Keratinocyte (primary cell): ENCODE results near the gene MUC16. TPM values are rescaled to one million over a fixed set of nuclear protein-coding genes. Genes with fewer than 3 reads are reported as not detected.

Source experiments
- DNase-seq: peaks from one replicate; pipeline ENCODE4 v3.0.0-alpha.2; 2011; ENCODE audit warnings: low read depth, missing footprints, low spot score
- FAIRE-seq: peaks from 2 replicates; lab custom pipeline; 2011; peaks lifted over from hg19 to GRCh38; lab: Jason Lieb, UNC
- H2AFZ ChIP-seq: 2 replicates; pipeline ENCODE4 v1.6.0; 2012; ENCODE audit warnings: low read length, control low read depth, inconsistent platforms; ENCODE audit not compliant: control insufficient read depth
- H3K27ac ChIP-seq: 2 replicates; pipeline ENCODE4 v1.5.1; 2011; ENCODE audit warnings: low read length; ENCODE audit not compliant: control insufficient read depth, insufficient read depth
- H3K27me3 ChIP-seq: 3 replicates; pipeline ENCODE4 v1.6.0; 2011; ENCODE audit warnings: low read length; ENCODE audit not compliant: control insufficient read depth, insufficient read depth; ENCODE audit errors: extremely low read depth
- H3K36me3 ChIP-seq, 2 experiments: 2 replicates in 1 of 2; 3 replicates in 1 of 2; pipeline ENCODE4 v1.5.1; 2011; ENCODE audit warnings: low read length in 2 of 2, mild to moderate bottlenecking in 1 of 2; ENCODE audit not compliant: control insufficient read depth in 2 of 2, insufficient read depth in 2 of 2; ENCODE audit errors: extremely low read depth in 1 of 2
- H3K4me1 ChIP-seq: 3 replicates; pipeline ENCODE4 v1.5.1; 2011; ENCODE audit warnings: low read length; ENCODE audit not compliant: control insufficient read depth, insufficient read depth; ENCODE audit errors: extremely low read depth
- H3K4me2 ChIP-seq: 3 replicates; pipeline ENCODE4 v1.6.0; 2011; ENCODE audit warnings: low read depth, low read length; ENCODE audit not compliant: control insufficient read depth, insufficient read depth; ENCODE audit errors: extremely low read depth
- H3K4me3 ChIP-seq, 3 experiments: fragments of 200-600 bp in 1 of 3; sonication (generic) in 1 of 3; 2 replicates in 2 of 3; 3 replicates in 1 of 3; pipeline ENCODE4 v1.5.1; 2011 to 2016; ENCODE audit warnings: low read length in 3 of 3, mild to moderate bottlenecking in 3 of 3, control low read depth in 2 of 3, inconsistent platforms in 1 of 3, low read depth in 1 of 3, mixed read lengths in 1 of 3, mixed run types in 1 of 3, moderate library complexity in 1 of 3; ENCODE audit not compliant: control insufficient read depth in 2 of 3, insufficient read depth in 2 of 3; ENCODE audit errors: extremely low read depth in 1 of 3
- H3K79me2 ChIP-seq: 2 replicates; pipeline ENCODE4 v1.6.0; 2012; ENCODE audit warnings: low read length; ENCODE audit not compliant: control insufficient read depth, insufficient read depth
- H3K9ac ChIP-seq: 3 replicates; pipeline ENCODE4 v1.6.0; 2011; ENCODE audit warnings: low read length; ENCODE audit not compliant: control insufficient read depth, insufficient read depth; ENCODE audit errors: extremely low read depth
- H3K9me1 ChIP-seq: 3 replicates; pipeline ENCODE4 v1.6.0; 2011; ENCODE audit warnings: low read length; ENCODE audit not compliant: control insufficient read depth, insufficient read depth; ENCODE audit errors: extremely low read depth
- H3K9me3 ChIP-seq: 2 replicates; pipeline ENCODE4 v1.5.1; 2012; ENCODE audit warnings: low read depth, low read length; ENCODE audit not compliant: control insufficient read depth
- H4K20me1 ChIP-seq: 3 replicates; pipeline ENCODE4 v1.6.0; 2011; ENCODE audit warnings: low read length; ENCODE audit not compliant: control insufficient read depth, insufficient read depth; ENCODE audit errors: extremely low read depth
- EZH2 ChIP-seq: IDR thresholded peaks from one replicate; pipeline ENCODE4 v1.6.1; 2012; ENCODE audit warnings: inconsistent platforms, mild to moderate bottlenecking, low read length, moderate library complexity
- dilution Hi-C: fragments of 300-500 bp; cut with MboI; formaldehyde crosslinking; loops from one replicate; pipeline ENCODE4 v1.7.0; 2020; ENCODE audit warnings: low sequenced_read_pairs; ENCODE audit not compliant: extremely low pct_ligation_motif_present
- polyA plus RNA-seq, 5 experiments: library from polyadenylated mRNA; depleted of rRNA in 3 of 5; stranded (reverse) in 3 of 5; stranded (forward) in 1 of 5; unstranded in 1 of 5; fragments of >200 nt; gene quantifications; 1 replicate in 1 of 5; 2 replicates in 3 of 5; 3 replicates in 1 of 5; pipeline versions ENCODE4 v1.2.1 to v1.2.3, GENCODE V29; 2011 to 2012; ENCODE audit warnings: missing spikeins in 2 of 5, low read depth in 1 of 5, low replicate concordance in 1 of 5
- TF ChIP-seq, protein P1 (sequence below), 3 experiments: IDR thresholded peaks in 1 of 3; conservative IDR thresholded peaks in 1 of 3; optimal IDR thresholded peaks in 1 of 3; 2 replicates in 2 of 3; 3 replicates in 1 of 3; pipeline versions ENCODE3 to v1.5.1; 2011; ENCODE audit warnings: low read length in 3 of 3, mild to moderate bottlenecking in 3 of 3, moderate library complexity in 2 of 3, control low read depth in 1 of 3, inconsistent platforms in 1 of 3; ENCODE audit not compliant: insufficient read depth in 2 of 3; ENCODE audit errors: extremely low read depth in 1 of 3

Gene MUC16
- polyA plus RNA-seq, 1 donor (not counting 4 experiments of a cell fraction or from before 2014, with no cell fraction given): 0.03 TPM

DNA sequence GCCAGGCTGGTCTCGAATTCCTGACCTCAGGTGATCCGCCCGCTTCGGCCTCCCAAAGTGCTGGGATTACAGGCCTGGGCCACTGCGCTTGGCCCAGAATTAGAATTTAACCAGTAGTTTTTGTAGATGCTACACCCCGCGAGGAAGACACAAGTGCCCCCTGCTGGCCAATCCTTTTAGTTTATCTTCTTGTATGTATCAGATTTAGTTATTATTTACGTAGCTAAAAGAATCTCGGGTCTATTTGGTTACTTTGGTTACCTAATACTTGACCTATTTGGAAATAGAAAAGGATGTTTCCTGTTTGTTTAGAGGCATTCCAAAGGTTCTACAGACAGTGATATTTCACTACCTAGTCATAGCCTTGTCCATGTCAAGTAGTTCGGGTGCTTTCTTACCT, 22.0 kb downstream of the MUC16 start:
- Histone ChIP-seq H3K27me3 (no peaks in the 10 kb centered on the region), H3K4me3 (no peak overlapping the region), H3K79me2 (no peaks in the 10 kb centered on the region), H4K20me1 (no peaks in the 10 kb centered on the region), H3K9me1 (no peaks in the 10 kb centered on the region), H2AFZ (no peak overlapping the region), H3K27ac (no peak overlapping the region), H3K36me3 (no peaks in the 10 kb centered on the region), H3K4me1 (no peaks in the 10 kb centered on the region), H3K9ac (no peak overlapping the region), H3K9me3 (no peaks in the 10 kb centered on the region), H3K4me2 (no peak overlapping the region)
- TF ChIP-seq EZH2: no peak
- TF ChIP-seq, protein P1, sequence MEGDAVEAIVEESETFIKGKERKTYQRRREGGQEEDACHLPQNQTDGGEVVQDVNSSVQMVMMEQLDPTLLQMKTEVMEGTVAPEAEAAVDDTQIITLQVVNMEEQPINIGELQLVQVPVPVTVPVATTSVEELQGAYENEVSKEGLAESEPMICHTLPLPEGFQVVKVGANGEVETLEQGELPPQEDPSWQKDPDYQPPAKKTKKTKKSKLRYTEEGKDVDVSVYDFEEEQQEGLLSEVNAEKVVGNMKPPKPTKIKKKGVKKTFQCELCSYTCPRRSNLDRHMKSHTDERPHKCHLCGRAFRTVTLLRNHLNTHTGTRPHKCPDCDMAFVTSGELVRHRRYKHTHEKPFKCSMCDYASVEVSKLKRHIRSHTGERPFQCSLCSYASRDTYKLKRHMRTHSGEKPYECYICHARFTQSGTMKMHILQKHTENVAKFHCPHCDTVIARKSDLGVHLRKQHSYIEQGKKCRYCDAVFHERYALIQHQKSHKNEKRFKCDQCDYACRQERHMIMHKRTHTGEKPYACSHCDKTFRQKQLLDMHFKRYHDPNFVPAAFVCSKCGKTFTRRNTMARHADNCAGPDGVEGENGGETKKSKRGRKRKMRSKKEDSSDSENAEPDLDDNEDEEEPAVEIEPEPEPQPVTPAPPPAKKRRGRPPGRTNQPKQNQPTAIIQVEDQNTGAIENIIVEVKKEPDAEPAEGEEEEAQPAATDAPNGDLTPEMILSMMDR (optimal IDR thresholded peaks at IDR 0.05 in 1 of 3, IDR thresholded peaks at IDR 0.05 in 1 of 3, conservative IDR thresholded peaks at IDR 0.05 in 1 of 3; ENCODE audit: extremely low read depth in 1 of 3, insufficient read depth in 2 of 3, low read length in 3 of 3): no peak
- no peak for FAIRE-seq
- DNase-seq: no peak
- dilution Hi-C loops: no loop called here

DNA sequence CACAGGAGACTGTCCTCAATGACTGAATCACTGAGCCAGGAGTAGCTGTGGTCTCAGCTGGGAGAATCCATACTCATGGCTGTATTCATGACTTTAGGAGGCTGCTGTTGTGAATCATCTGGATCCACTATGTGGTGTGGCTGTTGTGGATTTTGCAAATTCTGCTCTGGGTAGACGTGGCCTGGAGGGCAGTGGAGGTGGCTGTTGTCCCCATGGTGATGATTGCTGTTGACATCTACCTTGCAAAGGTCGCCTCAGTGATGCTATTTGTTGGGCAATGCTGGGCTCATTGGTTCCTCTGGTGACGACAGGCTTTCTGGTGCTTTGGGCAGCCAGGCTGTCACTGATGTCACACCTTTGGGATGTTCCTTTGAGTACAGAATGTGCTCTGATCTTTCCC, 23.9 kb downstream of the MUC16 start:
- no peak overlapping the region for H3K4me3 ChIP-seq
- no peaks in the 10 kb centered on the region for H3K27me3 ChIP-seq
- DNase-seq (no peak), FAIRE-seq (no peak)
- H3K9me1 ChIP-seq: no peaks in the 10 kb centered on the region
- H4K20me1 ChIP-seq: no peaks in the 10 kb centered on the region
- no peaks in the 10 kb centered on the region for H3K36me3 ChIP-seq
- H3K9ac ChIP-seq: no peak overlapping the region
- TF ChIP-seq EZH2: no peak
- TF ChIP-seq, protein P1 (optimal IDR thresholded peaks at IDR 0.05 in 1 of 3, IDR thresholded peaks at IDR 0.05 in 1 of 3, conservative IDR thresholded peaks at IDR 0.05 in 1 of 3; ENCODE audit: extremely low read depth in 1 of 3, insufficient read depth in 2 of 3, low read length in 3 of 3): no peak
- H3K9me3 ChIP-seq: no peaks in the 10 kb centered on the region
- no peaks in the 10 kb centered on the region for H3K4me1 ChIP-seq
- H3K27ac ChIP-seq: no peak overlapping the region
- dilution Hi-C loops: no loop called here
- no peak overlapping the region for H2AFZ ChIP-seq
- H3K79me2 ChIP-seq: no peaks in the 10 kb centered on the region
- H3K4me2 ChIP-seq: no peak overlapping the region
